Endodermal cell (in vitro differentiated cells): ENCODE data around the gene PURA. TPM values are rescaled to one million over a fixed set of nuclear protein-coding genes. Genes with fewer than 3 reads are reported as not detected.

ENCODE experiments used
- DNase-seq: peaks from one replicate; pipeline ENCODE4 v3.0.0-alpha.2; 2017
- H3K27ac ChIP-seq: 2 replicates; pipeline ENCODE4 v1.5.1; 2013; ENCODE audit warnings: mild to moderate bottlenecking, low read depth, low read length, moderate library complexity
- H3K27me3 ChIP-seq: 2 replicates; pipeline ENCODE4 v1.6.1; 2013; ENCODE audit warnings: mild to moderate bottlenecking, low read length, moderate library complexity; ENCODE audit not compliant: insufficient read depth, control insufficient read depth, poor library complexity, severe bottlenecking
- H3K36me3 ChIP-seq: 2 replicates; pipeline ENCODE4 v1.7.0; 2013; ENCODE audit warnings: mild to moderate bottlenecking, low read length, moderate library complexity; ENCODE audit not compliant: control insufficient read depth, insufficient read depth
- H3K4me1 ChIP-seq: one replicate; pipeline ENCODE4 v1.7.0; 2013; ENCODE audit warnings: low read length; ENCODE audit not compliant: control insufficient read depth, insufficient read depth
- H3K4me3 ChIP-seq: 2 replicates; pipeline ENCODE4 v1.5.1; 2013; ENCODE audit warnings: mild to moderate bottlenecking, low read length, moderate library complexity
- H3K9ac ChIP-seq: 2 replicates; pipeline ENCODE4 v1.6.1; 2013; ENCODE audit warnings: mild to moderate bottlenecking, low read length, moderate library complexity; ENCODE audit not compliant: poor library complexity, severe bottlenecking; ENCODE audit errors: extremely low read depth
- H3K9me3 ChIP-seq: 2 replicates; pipeline ENCODE4 v1.6.1; 2013; ENCODE audit warnings: mild to moderate bottlenecking, low read length, moderate library complexity; ENCODE audit not compliant: control insufficient read depth
- H3K27ac Mint-ChIP-seq: 2 replicates; pipeline ENCODE4 v1.8.0; 2020; ENCODE audit warnings: mixed read lengths
- H3K27me3 Mint-ChIP-seq: 2 replicates; pipeline ENCODE4 v1.8.0; 2021; ENCODE audit warnings: mild to moderate bottlenecking, mixed read lengths; ENCODE audit not compliant: insufficient read depth
- H3K36me3 Mint-ChIP-seq: 2 replicates; pipeline ENCODE4 v1.8.0; 2020; ENCODE audit warnings: low read depth, mixed read lengths
- H3K4me1 Mint-ChIP-seq: 2 replicates; pipeline ENCODE4 v1.8.0; 2020; ENCODE audit warnings: mixed read lengths
- H3K4me3 Mint-ChIP-seq: 2 replicates; pipeline ENCODE4 v1.8.0; 2020; ENCODE audit warnings: mild to moderate bottlenecking, moderate library complexity, mixed read lengths
- H3K9me3 Mint-ChIP-seq: 2 replicates; pipeline ENCODE4 v1.8.0; 2020; ENCODE audit warnings: mild to moderate bottlenecking, mixed read lengths
- WGBS, 2 experiments: methylation state at CpG; one replicate each; pipeline versions ENCODE4 v1.1.5 to v1.1.7; 2013; ENCODE audit warnings: missing lambda C conversion rate in 2 of 2, mixed read lengths in 1 of 2; ENCODE audit not compliant: insufficient coverage in 1 of 2, insufficient read length in 1 of 2; 5-methylcytosine and 5-hydroxymethylcytosine counted together
- total RNA-seq, 2 donors: library from RNA; stranded (reverse); fragmentation: NEBNext Ultra II Directional in 1 of 2; extraction: Animal tissue kit (Norgen Biotek cat#: 25700) in 1 of 2; gene quantifications; 2 replicates in 1 of 2; 3 replicates in 1 of 2; pipeline ENCODE4 v1.2.1, GENCODE V29; 2021
- TF ChIP-seq, protein P1 (sequence below): fragments of 200-600 bp; sonication (generic); conservative IDR thresholded peaks from 2 replicates; pipeline ENCODE4 v1.5.0; 2021; ENCODE audit warnings: antibody characterized with exemption, mild to moderate bottlenecking

Gene PURA
- total RNA-seq, 2 donors from 2014 or later: 6.8 to 7.7 TPM

DNA sequence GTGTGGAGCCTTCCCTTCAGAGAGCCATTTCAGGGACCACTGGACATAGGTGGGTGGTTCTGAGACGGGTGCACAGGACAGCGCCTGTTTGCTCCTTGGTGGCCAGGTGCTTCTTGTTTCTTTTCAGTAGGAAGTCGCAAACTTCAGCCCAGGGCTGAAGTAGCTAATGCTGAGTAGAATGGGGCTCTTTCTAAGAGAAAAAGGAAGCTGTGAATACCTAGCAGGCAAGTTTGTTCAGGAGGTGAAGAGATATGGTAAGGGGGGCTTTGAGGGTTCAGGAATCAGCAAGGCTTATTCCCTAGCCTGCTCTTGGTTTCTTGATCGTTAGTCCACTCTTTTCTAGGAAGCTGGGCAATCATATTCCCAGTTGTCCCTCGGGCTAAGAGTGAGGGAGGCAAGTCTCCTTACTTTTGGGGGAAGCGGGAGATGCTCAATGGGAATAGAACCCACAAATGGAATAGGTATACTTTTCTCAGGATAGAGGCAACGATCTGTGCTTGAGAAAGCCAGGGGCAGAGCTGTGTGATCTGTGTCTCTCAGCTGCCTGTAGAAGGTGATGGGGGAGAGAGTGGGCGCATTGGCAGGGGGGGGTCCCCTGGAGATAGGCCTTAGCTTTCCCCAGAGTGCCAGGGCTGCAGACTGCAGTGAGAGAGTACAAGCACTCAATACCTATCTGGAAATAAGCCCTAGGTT, 1.9 kb upstream of the PURA start:
- Histone ChIP-seq H3K9me3 (no peaks in the 10 kb centered on the region), H3K4me3 (no peak overlapping the region), H3K27me3 (peaks cover 65% of the 10 kb centered on the region), H3K4me1 (peaks cover 7% of the 10 kb centered on the region), H3K9ac (no peak overlapping the region), H3K36me3 (no peaks in the 10 kb centered on the region), H3K27ac (no peak overlapping the region)
- Mint-ChIP-seq H3K36me3 (no peaks in the 10 kb centered on the region), H3K4me1 (peaks cover 34% of the 10 kb centered on the region), H3K27ac (no peak overlapping the region), H3K4me3 (peak overlapping the region; percentile 67), H3K9me3 (no peaks in the 10 kb centered on the region), H3K27me3 (peaks cover 70% of the 10 kb centered on the region)
- peak; percentile 55 for DNase-seq
- TF ChIP-seq, protein P1, sequence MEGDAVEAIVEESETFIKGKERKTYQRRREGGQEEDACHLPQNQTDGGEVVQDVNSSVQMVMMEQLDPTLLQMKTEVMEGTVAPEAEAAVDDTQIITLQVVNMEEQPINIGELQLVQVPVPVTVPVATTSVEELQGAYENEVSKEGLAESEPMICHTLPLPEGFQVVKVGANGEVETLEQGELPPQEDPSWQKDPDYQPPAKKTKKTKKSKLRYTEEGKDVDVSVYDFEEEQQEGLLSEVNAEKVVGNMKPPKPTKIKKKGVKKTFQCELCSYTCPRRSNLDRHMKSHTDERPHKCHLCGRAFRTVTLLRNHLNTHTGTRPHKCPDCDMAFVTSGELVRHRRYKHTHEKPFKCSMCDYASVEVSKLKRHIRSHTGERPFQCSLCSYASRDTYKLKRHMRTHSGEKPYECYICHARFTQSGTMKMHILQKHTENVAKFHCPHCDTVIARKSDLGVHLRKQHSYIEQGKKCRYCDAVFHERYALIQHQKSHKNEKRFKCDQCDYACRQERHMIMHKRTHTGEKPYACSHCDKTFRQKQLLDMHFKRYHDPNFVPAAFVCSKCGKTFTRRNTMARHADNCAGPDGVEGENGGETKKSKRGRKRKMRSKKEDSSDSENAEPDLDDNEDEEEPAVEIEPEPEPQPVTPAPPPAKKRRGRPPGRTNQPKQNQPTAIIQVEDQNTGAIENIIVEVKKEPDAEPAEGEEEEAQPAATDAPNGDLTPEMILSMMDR: no peak
- 33 to 46% methylated on average over 4 to 8 of the region's 8 CpGs for WGBS, 2 experiments

DNA sequence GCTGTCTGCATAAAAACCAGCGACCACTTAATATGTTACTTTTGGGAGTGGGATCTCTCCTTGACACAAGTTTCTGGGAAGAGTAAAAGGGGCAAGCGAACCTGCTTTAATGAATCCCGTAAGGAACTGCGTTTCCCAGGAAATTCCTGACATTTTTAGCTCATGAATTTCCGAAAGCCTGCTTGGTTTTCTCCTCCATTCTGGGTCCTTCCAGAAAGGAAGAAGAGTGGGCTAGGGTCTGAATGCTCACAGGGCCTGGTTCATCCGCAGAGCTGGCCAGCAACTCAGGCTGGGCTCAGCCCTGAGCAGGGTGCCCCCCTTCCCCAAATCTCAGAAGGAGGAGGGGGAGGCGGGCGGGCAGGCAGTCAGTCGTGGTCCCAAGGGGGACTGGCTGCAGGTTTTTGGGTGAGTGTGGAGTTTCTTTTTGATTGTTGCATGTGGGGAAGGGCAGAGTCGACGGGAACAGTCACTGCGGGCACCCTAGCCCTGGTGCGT, 1.2 kb upstream of the PURA start:
- peaks cover 31% of the 10 kb centered on the region for H3K4me1 Mint-ChIP-seq
- WGBS, 2 experiments: 4 to 9% methylated on average over 2 to 13 of the region's 13 CpGs
- Histone ChIP-seq H3K36me3 (no peaks in the 10 kb centered on the region), H3K27ac (no peak overlapping the region), H3K27me3 (peaks cover 65% of the 10 kb centered on the region), H3K9me3 (no peaks in the 10 kb centered on the region), H3K4me3 (peak overlapping the region; percentile 77), H3K9ac (no peak overlapping the region), H3K4me1 (peaks cover 7% of the 10 kb centered on the region)
- peaks cover 69% of the 10 kb centered on the region for H3K27me3 Mint-ChIP-seq
- H3K4me3 Mint-ChIP-seq: peak overlapping the region; percentile 67
- no peak for DNase-seq
- H3K9me3 Mint-ChIP-seq: no peaks in the 10 kb centered on the region
- TF ChIP-seq, protein P1: no peak
- H3K27ac Mint-ChIP-seq: no peak overlapping the region
- no peaks in the 10 kb centered on the region for H3K36me3 Mint-ChIP-seq

DNA sequence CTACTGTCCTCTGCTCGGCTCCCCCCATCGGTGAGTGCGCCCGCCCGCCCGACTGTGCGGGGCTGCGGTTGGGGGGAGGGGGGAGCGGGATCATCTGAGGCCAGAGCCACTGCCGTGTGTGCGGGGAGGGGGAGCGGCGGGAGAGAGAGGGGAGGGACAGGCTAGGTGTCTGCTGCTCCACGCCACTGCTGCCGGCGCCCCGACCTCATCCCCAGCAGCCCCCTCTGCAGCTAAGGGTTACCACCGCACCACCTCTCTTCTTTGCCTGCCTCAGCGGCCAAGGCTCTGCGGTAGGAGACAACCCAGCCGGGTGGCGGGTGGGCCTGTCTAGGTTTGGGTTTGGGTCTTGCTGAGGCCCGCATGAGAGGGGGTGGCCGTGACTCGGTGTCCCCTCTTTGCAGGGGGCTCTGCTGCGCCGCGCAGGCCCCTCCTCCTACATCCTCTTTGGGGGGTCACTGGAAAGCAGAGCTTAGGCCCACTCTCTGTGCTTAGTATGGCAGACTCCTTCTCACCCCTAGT, 670 bp upstream of the PURA start:
- Mint-ChIP-seq H3K36me3 (no peaks in the 10 kb centered on the region), H3K4me3 (peak overlapping the region; percentile 67), H3K4me1 (peaks cover 32% of the 10 kb centered on the region), H3K27ac (no peak overlapping the region), H3K27me3 (peaks cover 66% of the 10 kb centered on the region), H3K9me3 (no peaks in the 10 kb centered on the region)
- H3K9ac ChIP-seq: no peak overlapping the region
- no peaks in the 10 kb centered on the region for H3K9me3 ChIP-seq
- TF ChIP-seq, protein P1: no peak
- peaks cover 7% of the 10 kb centered on the region for H3K4me1 ChIP-seq
- H3K27ac ChIP-seq: no peak overlapping the region
- no peaks in the 10 kb centered on the region for H3K36me3 ChIP-seq
- H3K27me3 ChIP-seq: peaks cover 64% of the 10 kb centered on the region
- peak; percentile 82 for DNase-seq
- 5 to 7% methylated on average over 3 to 28 of the region's 28 CpGs for WGBS, 2 experiments
- H3K4me3 ChIP-seq: peak overlapping the region; percentile 77
